ENCODE measurements around the gene MAPK9.

Gene MAPK9

GRCh38 chr5:180291943-180292831 is at the start of gene MAPK9:
Gene MAPK9, minus strand, starts transcription at chr5:180292083. Its CDS starts 11,522 bp downstream, at chr5:180280561.
- DNase-seq = peak; percentile 80

- DNase-seq = no peak
Measured at GRCh38 chr5:180341595-180341994, 49.7 kb upstream of the MAPK9 start.

- no peak for DNase-seq
Measured at GRCh38 chr5:180340856-180341255, 49.0 kb upstream of the MAPK9 start.

- DNase-seq = no peak
Measured at GRCh38 chr5:180339583-180340183, 47.8 kb upstream of the MAPK9 start.

GRCh38 chr5:180338001-180338707 is 46.3 kb upstream of the MAPK9 start:
- DNase-seq = no peak

- DNase-seq = no peak
Measured at GRCh38 chr5:180336234-180337020, 44.5 kb upstream of the MAPK9 start.

GRCh38 chr5:180335614-180336233 is 43.8 kb upstream of the MAPK9 start:
- no peak for DNase-seq

- DNase-seq = no peak
Measured at GRCh38 chr5:180334751-180335613, 43.1 kb upstream of the MAPK9 start.

GRCh38 chr5:180334176-180334575 is 42.3 kb upstream of the MAPK9 start:
- no peak for DNase-seq

- no peak for DNase-seq
Measured at GRCh38 chr5:180333661-180334060, 41.8 kb upstream of the MAPK9 start.

GRCh38 chr5:180332861-180333260 is 41.0 kb upstream of the MAPK9 start:
- no peak for DNase-seq

GRCh38 chr5:180332051-180332517 is 40.2 kb upstream of the MAPK9 start:
- DNase-seq = no peak

GRCh38 chr5:180331647-180331950 is 39.7 kb upstream of the MAPK9 start:
- no peak for DNase-seq

- DNase-seq = no peak
Measured at GRCh38 chr5:180330810-180331646, 39.1 kb upstream of the MAPK9 start.

- no peak for DNase-seq
Measured at GRCh38 chr5:180330270-180330648, 38.4 kb upstream of the MAPK9 start.

- no peak for DNase-seq
Measured at GRCh38 chr5:180329606-180330269, 37.9 kb upstream of the MAPK9 start.

GRCh38 chr5:180329138-180329435 is 37.2 kb upstream of the MAPK9 start:
- no peak for DNase-seq

GRCh38 chr5:180328296-180329137 is 36.6 kb upstream of the MAPK9 start:
- DNase-seq = peak; percentile 75

GRCh38 chr5:180326989-180327565 is 35.2 kb upstream of the MAPK9 start:
- DNase-seq = no peak
